HL-60 (cell line): ENCODE results near the gene WIF1.

Experiments
- DNase-seq, 2 experiments: peaks; one replicate each; pipeline ENCODE4 v3.0.0-alpha.2; 2010 to 2020; ENCODE audit warnings: low read depth in 1 of 2, low spot score in 1 of 2
- H3K27ac ChIP-seq: fragments of 250-450 bp; sonication (Bioruptor Pico); replicated peaks from 2 replicates; pipeline ENCODE4 v1.5.1; 2020; ENCODE audit warnings: mild to moderate bottlenecking, moderate library complexity
- H3K27me3 ChIP-seq: fragments of 250-450 bp; sonication (Bioruptor Pico); 2 replicates; pipeline ENCODE4 v1.5.1; 2021; ENCODE audit warnings: mild to moderate bottlenecking, moderate library complexity; ENCODE audit not compliant: insufficient read depth, poor library complexity, severe bottlenecking
- H3K4me3 ChIP-seq: replicated peaks from 2 replicates; pipeline ENCODE4 v1.5.1; 2011; ENCODE audit warnings: mild to moderate bottlenecking, control low read depth, low read length; ENCODE audit not compliant: insufficient read depth
- GABPA ChIP-seq: IDR thresholded peaks from 2 replicates; pipeline ENCODE4 v1.6.1; 2012; ENCODE audit warnings: low read depth
- POLR2AphosphoS5 ChIP-seq: IDR thresholded peaks from 2 replicates; pipeline ENCODE4 v1.6.1; 2012; ENCODE audit warnings: low read depth
- SPI1 ChIP-seq: IDR thresholded peaks from 2 replicates; pipeline ENCODE4 v1.6.1; 2012; ENCODE audit warnings: low read depth, mild to moderate bottlenecking, borderline replicate concordance
- TF ChIP-seq, protein P1 (sequence below): IDR thresholded peaks from one replicate; pipeline ENCODE4 v1.5.1; 2011; ENCODE audit warnings: low read length, control low read depth, inconsistent platforms; ENCODE audit not compliant: insufficient read depth
- TF ChIP-seq, protein P2 (sequence below): IDR thresholded peaks from 2 replicates; pipeline ENCODE4 v1.6.1; 2012; ENCODE audit warnings: low read depth; ENCODE audit not compliant: insufficient replicate concordance

Gene WIF1

DNA sequence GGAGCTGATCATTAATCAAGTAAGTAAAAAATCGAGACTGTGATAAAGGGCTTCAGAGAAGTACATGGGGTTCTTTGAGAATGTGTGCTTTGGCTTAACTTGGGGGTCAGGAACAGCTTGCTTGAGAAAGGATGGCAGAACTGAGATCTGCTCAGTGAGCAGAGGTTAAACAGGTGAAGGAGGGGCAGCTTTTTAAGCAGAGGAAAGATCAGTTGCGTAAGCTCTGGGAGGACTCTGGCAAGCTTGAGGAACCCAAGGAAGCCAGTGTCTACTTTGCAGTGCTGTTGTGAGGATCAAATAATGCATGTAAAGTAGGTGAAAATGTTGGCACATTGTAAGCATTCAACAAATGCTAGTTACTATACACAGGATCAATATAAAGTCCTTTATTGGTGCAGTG lies 30.6 kb downstream of the WIF1 start:
- no peak for DNase-seq
- Histone ChIP-seq H3K27ac (no peak overlapping the region), H3K4me3 (no peak overlapping the region), H3K27me3 (peaks cover 8% of the 10 kb centered on the region)
- TF ChIP-seq, protein P1, sequence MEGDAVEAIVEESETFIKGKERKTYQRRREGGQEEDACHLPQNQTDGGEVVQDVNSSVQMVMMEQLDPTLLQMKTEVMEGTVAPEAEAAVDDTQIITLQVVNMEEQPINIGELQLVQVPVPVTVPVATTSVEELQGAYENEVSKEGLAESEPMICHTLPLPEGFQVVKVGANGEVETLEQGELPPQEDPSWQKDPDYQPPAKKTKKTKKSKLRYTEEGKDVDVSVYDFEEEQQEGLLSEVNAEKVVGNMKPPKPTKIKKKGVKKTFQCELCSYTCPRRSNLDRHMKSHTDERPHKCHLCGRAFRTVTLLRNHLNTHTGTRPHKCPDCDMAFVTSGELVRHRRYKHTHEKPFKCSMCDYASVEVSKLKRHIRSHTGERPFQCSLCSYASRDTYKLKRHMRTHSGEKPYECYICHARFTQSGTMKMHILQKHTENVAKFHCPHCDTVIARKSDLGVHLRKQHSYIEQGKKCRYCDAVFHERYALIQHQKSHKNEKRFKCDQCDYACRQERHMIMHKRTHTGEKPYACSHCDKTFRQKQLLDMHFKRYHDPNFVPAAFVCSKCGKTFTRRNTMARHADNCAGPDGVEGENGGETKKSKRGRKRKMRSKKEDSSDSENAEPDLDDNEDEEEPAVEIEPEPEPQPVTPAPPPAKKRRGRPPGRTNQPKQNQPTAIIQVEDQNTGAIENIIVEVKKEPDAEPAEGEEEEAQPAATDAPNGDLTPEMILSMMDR = no peak
- TF ChIP-seq, protein P2, sequence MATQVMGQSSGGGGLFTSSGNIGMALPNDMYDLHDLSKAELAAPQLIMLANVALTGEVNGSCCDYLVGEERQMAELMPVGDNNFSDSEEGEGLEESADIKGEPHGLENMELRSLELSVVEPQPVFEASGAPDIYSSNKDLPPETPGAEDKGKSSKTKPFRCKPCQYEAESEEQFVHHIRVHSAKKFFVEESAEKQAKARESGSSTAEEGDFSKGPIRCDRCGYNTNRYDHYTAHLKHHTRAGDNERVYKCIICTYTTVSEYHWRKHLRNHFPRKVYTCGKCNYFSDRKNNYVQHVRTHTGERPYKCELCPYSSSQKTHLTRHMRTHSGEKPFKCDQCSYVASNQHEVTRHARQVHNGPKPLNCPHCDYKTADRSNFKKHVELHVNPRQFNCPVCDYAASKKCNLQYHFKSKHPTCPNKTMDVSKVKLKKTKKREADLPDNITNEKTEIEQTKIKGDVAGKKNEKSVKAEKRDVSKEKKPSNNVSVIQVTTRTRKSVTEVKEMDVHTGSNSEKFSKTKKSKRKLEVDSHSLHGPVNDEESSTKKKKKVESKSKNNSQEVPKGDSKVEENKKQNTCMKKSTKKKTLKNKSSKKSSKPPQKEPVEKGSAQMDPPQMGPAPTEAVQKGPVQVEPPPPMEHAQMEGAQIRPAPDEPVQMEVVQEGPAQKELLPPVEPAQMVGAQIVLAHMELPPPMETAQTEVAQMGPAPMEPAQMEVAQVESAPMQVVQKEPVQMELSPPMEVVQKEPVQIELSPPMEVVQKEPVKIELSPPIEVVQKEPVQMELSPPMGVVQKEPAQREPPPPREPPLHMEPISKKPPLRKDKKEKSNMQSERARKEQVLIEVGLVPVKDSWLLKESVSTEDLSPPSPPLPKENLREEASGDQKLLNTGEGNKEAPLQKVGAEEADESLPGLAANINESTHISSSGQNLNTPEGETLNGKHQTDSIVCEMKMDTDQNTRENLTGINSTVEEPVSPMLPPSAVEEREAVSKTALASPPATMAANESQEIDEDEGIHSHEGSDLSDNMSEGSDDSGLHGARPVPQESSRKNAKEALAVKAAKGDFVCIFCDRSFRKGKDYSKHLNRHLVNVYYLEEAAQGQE = no peak
- TF ChIP-seq SPI1 (no peak), GABPA (no peak)

DNA sequence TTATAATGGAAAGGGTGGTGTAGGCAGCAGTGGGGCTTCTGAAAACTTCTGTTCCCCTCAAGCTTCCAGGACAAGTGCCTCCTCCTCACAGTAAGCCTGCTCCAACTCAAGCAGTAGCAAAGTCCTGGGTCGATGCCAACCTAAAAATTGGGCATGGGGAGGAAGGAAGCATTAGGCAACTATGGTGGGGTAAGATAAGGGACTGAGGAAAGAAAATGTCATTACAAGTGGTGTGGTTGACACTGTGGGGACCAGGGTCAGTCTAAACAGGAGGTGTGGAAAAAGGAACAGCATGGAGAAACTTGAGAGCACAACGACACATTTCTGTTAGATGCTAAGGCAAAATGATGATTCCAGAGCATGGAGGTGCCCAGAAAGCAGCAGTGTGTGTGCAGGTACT lies 34.9 kb downstream of the WIF1 start:
- H3K27me3 ChIP-seq = peaks cover 7% of the 10 kb centered on the region
- TF ChIP-seq SPI1 = peak; percentile 47; the same call in 1 of the 2 replicates
- no peak for TF ChIP-seq GABPA
- TF ChIP-seq POLR2AphosphoS5 = peak; percentile 67; the same call in 1 of the 2 replicates
- TF ChIP-seq, protein P2 = no peak
- no peak overlapping the region for H3K4me3 ChIP-seq
- DNase-seq = peak; percentile 20 to 76
- no peak overlapping the region for H3K27ac ChIP-seq

DNA sequence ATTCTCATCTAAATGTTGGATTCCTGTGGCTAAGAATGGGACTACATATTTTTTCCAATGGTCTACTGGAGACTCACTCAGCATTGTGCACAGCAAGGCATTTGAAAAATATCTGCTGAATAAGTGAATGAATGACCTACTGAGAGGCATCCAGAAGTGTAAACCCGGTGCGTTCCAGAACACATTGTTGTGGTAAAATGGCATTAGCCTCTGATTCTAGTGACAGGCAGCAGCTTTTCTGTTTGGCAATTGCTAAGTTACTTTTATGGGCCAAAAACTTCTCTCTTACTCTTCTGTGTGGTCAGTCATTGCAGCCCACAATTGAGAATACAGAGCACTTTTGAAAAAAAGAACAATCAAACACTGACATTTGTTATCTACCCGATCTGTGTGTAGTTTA lies 36.5 kb downstream of the WIF1 start:
- Histone ChIP-seq H3K4me3 (no peak overlapping the region), H3K27me3 (peaks cover 7% of the 10 kb centered on the region), H3K27ac (no peak overlapping the region)
- no peak for DNase-seq
- TF ChIP-seq, protein P1 = no peak
- TF ChIP-seq, protein P2 = no peak
- TF ChIP-seq GABPA = no peak
- TF ChIP-seq POLR2AphosphoS5 = no peak
- TF ChIP-seq SPI1 = no peak

DNA sequence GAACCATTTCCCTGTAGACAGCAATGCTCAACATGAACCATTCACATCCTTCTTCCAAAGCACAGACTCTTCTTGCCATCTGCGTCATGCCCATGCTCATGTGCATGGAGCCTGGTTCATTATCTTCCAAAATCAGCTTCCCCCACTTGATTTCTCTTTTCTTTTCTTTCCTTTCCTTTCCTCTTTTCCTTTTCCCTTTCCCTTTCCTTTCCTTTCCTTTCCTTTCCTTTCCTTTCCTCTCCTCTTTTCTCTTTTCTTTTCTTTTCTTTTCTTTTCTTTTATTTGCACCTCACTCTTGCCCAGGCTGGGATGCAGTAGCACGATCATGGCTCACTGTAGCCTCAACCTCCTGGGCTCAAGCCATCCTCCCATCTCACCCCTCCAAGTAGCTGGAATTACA lies 37.5 kb downstream of the WIF1 start:
- H3K27me3 ChIP-seq = peaks cover 1% of the 10 kb centered on the region
- H3K27ac ChIP-seq = no peak overlapping the region
- TF ChIP-seq GABPA (no peak), SPI1 (no peak), POLR2AphosphoS5 (no peak)
- TF ChIP-seq, protein P1 = no peak
- TF ChIP-seq, protein P2 = no peak
- no peak for DNase-seq
- H3K4me3 ChIP-seq = no peak overlapping the region
